Right lobe of liver (tissue), 4 donors: Measurements from ENCODE around the gene PARVG.

Source experiments
- CTCF ChIP-seq, 4 donors: fragments of 200-600 bp in 3 of 4; fragments of 450-650 bp in 1 of 4; IDR thresholded peaks; one replicate each; pipeline versions ENCODE4 v1.5.1 to v1.8.0; 2016 to 2022; ENCODE audit warnings: antibody characterized with exemption in 4 of 4, mild to moderate bottlenecking in 2 of 4
- POLR2A ChIP-seq: fragments of 450-650 bp; IDR thresholded peaks from one replicate; pipeline ENCODE4 v1.6.1; 2017; ENCODE audit warnings: antibody characterized with exemption, mild to moderate bottlenecking
- donor health status: DM: no; HTN: no; CAD: no.
- donor health status: DM: no; HTN: no; CAD: no.
- donor health status: DM: no; HTN: yes; CAD: no.

DNA sequence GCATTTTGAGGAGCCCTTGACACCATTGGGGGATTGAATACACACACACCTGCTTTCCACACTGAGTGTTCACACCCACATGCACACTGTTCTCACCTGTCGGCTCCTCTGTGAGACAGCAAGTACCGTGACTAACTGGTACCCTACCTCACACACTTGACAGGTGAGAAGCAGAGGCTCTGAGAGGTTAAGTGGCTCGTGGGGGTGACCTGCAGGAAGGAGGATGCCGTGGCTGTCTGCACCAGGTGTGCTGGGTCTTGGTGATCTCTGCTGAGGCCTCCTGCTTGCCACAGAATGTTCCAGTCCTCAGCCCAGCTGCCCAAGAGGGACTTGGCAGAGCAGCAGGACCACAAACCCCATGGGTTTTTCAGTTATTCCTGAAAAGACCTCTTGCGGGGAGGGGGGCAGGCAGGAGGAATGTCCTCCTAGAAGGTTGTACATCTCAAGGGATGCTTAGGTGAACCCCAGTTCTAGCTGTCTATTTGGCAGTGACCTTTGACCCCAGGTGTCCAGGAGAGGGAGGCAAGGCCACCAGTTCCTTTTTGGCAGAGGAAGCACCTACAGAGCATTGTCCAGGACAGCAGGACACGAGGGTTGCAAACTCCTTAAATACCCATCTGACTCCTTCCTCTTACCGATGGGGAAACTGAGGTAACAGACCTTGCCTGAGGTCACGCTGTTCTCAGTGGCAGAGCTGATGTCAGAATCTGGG lies 66.0 kb downstream of the PARVG start:
- TF ChIP-seq CTCF (IDR thresholded peaks at IDR 0.05) (no peak), POLR2A (no peak)
